ENCODE data around the gene TCF21. TPM values are rescaled to one million over a fixed set of nuclear protein-coding genes. Genes with fewer than 3 reads are reported as not detected.

TCF21 gene
- total RNA-seq, 1 experiment from 2014 or later, result not detected

GRCh38 chr6:133886104-133886775 is 2.7 kb upstream of the TCF21 start:
- DNase-seq (ENCODE audit: low read depth), result no peak
- in situ Hi-C loops (cut with HindIII; ENCODE audit: low pct_unique_long_range_greater_than_20kb, low sequenced_read_pairs), result no loop called here

DNA sequence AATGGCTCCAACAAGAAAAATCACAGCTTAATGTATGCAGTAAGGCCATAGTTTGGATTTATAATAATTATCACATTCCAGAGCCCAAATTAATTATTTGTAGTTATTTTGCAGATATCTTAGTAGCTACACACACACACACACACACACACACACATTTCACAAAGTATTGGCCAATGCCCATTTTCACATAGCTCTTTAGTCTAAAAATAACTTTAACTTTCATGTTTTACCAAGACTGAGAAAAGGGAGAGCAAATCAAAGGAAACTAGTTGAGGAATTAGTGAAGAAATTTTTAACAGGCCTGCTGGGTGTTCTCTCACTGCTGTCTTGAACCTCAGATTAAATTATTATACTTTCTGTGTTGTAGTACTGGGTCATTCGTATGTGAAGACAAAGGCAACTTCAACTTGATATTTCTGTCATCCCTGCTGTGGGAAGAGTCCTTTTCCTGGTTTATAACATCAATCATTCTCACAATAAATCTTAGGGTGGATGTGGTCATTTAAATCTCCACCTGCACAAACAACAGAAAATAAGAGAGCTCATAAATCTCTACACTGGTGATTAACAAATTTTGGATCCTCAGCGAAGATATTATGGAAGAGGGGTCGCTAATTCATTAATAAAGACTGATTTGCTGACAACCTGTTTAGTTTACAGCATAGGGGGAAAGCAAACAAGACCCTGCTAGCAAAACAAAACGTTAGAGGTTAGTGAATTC is 1.6 kb upstream of the TCF21 start:
- in situ Hi-C loops (cut with HindIII; ENCODE audit: low pct_unique_long_range_greater_than_20kb, low sequenced_read_pairs), result no loop called here
- DNase-seq (ENCODE audit: low read depth), result no peak

DNA sequence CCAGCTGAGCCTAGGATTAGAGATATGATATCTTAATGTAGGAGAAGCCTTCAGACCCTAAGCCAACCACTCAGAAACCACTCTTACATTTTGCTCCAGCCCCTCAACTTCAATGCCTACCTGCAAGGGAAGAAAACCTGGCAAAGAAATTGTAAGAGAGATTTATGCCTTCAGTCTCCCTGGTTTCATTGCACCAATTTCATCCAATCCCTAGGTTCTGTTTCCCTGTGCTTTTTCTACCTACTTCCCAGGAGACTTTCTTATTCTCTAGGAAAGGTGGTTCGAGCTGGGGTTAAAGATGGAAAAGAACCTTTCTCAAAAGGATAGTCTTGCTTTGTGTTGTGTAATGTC is 1.1 kb upstream of the TCF21 start:
- in situ Hi-C loops (cut with HindIII; ENCODE audit: low pct_unique_long_range_greater_than_20kb, low sequenced_read_pairs), result no loop called here
- no peak for DNase-seq (ENCODE audit: low read depth)

- in situ Hi-C loops (cut with HindIII; ENCODE audit: low pct_unique_long_range_greater_than_20kb, low sequenced_read_pairs), result no loop called here
Measured at GRCh38 chr6:133889557-133890403, 867 bp downstream of the TCF21 start.

DNA sequence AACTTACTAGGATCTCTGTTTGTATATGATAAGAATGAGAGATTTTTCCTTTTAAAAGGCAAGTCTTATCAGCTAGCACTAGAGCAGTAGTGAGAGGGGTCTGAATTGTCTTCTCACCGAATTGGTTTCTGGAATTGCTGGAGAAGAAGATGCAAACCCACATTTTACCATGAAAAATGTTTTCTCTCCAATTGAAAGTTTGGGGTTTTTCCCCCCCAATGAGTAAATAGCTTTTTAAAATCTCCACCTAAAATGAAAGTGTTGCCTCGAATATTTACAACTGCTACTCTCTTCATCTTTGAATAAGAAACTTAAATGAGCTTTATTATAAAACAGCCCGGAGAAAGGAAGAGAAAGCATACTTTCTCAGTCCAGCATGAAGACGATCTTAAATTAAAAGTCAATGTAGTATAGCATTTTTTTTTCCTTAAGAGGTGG is 1.8 kb downstream of the TCF21 start:
- in situ Hi-C loops (cut with HindIII; ENCODE audit: low pct_unique_long_range_greater_than_20kb, low sequenced_read_pairs), result no loop called here
- no peak for DNase-seq (ENCODE audit: low read depth)

More at GRCh38 chr6:133889557-133890403, 867 bp downstream of the TCF21 start:
- DNase-seq (ENCODE audit: low read depth), result no peak

- in situ Hi-C loops (cut with HindIII; ENCODE audit: low pct_unique_long_range_greater_than_20kb, low sequenced_read_pairs), result no loop called here
- peak; percentile 56 for DNase-seq (ENCODE audit: low read depth)
Measured at GRCh38 chr6:133891149-133891926, 2.4 kb downstream of the TCF21 start.

DNA sequence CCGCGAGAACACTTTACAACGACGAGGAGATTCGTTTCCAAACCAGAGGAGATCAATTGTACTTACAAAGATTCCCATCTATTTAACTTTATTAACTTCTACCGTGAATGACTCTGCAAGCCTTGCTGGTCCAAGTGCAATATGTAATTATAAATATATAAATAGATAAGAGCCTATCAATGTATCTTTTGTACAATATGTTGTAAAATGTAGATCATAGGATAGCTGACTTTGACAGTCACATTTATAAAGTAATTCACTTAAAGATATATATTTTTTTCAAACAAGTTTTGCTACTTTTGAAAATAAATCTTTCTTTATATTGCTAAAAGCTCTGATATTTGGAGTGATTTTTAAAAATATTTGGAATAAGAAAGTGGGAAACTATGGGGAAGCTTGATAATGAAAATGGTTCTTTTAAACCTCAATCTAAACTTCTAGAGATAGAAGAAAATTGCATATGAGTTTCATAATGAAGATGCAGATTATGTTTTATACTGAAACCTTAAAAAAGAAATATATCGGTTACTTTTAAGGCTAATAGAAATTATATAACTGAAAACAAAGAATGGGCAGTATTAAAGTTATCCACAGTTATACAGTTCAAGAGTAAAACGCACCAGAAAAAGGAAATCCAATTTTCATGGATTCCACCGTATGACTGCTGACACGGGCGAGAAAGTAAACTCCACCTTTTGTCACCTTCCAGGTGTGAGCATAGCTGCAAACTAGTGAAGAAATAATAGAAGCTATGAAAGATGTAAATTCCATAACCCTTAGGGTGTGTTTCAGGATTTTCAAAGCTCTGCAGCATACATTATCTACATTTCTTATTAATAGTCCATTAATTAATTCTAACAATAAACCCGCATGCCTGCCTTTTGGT is 3.3 kb downstream of the TCF21 start:
- no peak for DNase-seq (ENCODE audit: low read depth)
- in situ Hi-C loops (cut with HindIII; ENCODE audit: low pct_unique_long_range_greater_than_20kb, low sequenced_read_pairs), result no loop called here

DNA sequence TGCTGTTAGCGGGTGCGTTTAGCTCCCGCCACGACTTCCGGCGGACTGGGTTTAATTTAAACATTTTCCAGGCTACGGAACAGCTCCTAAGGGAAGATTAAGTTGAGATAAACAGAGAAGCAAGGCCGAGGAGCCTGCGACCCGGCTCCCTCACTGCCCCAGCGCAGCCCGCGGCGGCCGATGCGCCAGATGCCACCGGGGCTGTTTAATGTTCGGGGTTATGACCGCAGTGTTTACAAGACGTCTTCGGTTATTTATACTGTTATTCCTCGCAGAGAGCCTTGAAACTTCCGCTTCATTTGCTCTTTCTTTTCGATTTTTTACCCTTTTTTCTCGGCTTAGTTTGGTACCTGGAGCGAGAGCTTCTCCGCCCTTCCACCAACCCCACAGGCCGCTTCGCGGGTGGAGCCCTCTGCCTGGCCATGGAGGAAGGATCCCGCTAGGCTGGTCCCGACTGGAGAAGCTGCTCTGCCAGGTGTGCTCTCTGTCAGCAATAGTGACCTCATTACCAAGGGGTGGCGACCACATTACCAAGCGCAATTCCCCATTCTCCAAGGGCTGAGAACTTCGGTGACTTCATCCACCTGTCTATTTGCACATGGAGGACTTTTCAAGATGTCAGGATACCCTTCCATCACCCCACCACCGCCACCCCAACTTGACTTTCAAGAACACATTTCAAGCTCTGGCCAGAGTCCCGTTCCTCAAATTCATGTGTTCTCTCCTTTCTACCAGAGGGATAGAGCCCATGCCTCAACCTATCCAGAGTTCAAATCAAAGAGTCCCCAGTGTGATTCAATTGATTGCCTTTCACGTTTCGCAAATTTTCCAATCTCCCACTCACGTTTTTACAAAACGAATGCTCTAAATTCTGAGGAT is 4.1 kb downstream of the TCF21 start:
- DNase-seq (ENCODE audit: low read depth), result no peak
- in situ Hi-C loops (cut with HindIII; ENCODE audit: low pct_unique_long_range_greater_than_20kb, low sequenced_read_pairs), result no loop called here

GRCh38 chr6:133893946-133894345 is 5.0 kb downstream of the TCF21 start:
- no peak for DNase-seq (ENCODE audit: low read depth)
- in situ Hi-C loops (cut with HindIII; ENCODE audit: low pct_unique_long_range_greater_than_20kb, low sequenced_read_pairs), result no loop called here

DNA sequence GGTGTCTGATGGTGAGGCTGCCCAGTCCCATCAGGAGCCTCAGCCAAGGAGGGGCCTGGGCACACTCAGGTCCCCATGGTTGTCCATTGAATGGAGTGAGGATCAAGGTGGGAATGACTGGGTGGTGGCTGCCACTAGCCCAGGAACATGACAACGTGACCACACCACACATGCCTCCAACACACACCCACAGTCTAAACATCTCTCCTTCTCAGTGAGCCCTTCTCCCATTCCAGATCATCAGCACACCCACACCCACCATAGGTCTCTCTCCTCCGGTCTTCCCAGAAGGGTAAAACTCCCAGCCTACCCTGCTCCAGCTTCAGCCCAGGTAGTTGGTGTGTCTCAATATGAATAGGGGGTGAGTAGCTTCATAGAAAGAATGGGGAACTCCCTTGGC is 5.5 kb downstream of the TCF21 start:
- in situ Hi-C loops (cut with HindIII; ENCODE audit: low pct_unique_long_range_greater_than_20kb, low sequenced_read_pairs), result no loop called here
- no peak for DNase-seq (ENCODE audit: low read depth)

DNA sequence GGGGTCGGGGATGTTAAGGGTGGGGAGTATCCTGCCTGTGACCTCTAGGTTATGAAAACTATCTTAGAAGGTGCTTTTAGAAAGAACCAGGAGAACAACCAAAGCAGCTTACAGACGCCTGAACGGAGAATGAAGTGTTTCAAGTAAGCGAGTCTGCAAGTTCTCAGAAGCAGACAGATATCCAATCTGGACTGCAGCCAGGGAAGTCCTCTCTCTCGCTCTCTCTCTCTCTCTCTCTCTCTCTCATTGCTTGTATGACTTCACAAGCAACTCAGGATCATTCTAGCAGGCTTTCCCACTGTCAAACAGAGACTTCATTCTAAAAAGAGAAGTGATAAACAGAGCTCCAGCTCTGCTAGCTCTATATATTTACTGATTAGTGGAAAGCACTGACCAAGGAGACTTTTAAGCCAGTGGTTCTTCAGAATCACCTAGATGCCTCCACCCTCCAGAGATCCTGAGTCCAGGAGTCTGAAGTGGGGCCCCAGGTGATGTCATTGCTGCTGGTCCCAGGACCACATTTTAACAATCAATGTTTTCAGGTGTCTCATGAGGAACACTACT is 6.0 kb downstream of the TCF21 start:
- in situ Hi-C loops (cut with HindIII; ENCODE audit: low pct_unique_long_range_greater_than_20kb, low sequenced_read_pairs), result no loop called here
- DNase-seq (ENCODE audit: low read depth), result no peak

DNA sequence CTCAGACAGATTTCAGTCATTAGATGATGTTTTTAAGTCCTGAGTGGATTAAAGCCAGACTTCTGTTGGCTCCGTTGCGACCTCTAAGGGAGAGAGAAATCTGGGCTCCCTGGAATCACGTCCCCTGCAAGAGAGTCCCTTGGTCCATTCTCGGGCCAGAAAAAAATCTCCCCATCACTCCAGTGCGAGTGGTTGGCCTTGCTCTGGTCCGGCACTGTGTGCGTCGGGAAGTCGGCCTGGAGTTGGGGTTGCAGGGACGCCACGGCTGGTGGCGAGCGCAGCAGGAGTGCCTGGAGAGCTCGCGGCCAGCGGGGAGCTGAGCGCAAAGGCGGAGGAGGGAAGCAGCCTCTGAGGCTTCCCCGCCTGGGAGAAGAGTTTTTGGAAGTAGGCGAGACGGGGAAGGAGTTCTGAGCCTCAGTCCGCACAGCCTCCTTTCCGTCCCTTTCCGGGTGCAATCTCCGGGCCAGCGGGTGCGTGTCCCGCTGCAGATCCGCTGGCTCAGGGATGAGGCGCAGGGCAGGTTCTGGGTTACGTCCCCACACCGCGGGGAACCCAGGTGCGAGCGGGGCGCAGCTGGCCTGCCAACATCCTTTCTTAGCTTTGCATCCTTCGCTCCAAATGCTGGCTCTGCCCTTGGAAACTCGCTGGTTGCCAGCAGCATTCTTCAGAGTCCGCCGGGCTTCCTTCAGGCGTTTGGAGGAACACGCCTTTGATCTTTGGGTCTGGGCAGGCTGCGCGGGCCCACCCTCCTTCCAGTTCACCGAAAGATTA is 6.8 kb downstream of the TCF21 start:
- DNase-seq (ENCODE audit: low read depth), result no peak
- in situ Hi-C loops (cut with HindIII; ENCODE audit: low pct_unique_long_range_greater_than_20kb, low sequenced_read_pairs), result no loop called here

DNA sequence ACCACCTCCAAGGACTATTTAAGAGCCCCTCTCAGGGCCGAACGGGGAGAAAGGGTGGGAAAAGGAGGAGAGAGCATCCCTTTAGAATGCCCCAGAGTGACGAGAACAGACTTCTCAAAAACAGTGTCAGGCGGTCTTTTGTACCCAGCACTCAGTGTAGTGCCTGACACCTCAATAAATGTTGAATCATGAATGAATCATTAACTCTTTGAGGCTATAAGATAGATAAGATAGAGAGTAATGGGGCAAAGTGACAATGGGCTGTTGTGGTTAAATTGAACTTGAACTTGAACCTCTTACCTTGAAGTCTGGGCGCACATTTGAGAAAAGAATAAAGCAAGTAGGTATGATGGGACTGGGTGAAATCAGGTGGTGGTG is 7.4 kb downstream of the TCF21 start:
- DNase-seq (ENCODE audit: low read depth), result no peak
- in situ Hi-C loops (cut with HindIII; ENCODE audit: low pct_unique_long_range_greater_than_20kb, low sequenced_read_pairs), result no loop called here

- no peak for DNase-seq (ENCODE audit: low read depth)
- in situ Hi-C loops (cut with HindIII; ENCODE audit: low pct_unique_long_range_greater_than_20kb, low sequenced_read_pairs), result no loop called here
Measured at GRCh38 chr6:133898263-133898662, 9.3 kb downstream of the TCF21 start.

- no peak for DNase-seq (ENCODE audit: low read depth)
- in situ Hi-C loops (cut with HindIII; ENCODE audit: low pct_unique_long_range_greater_than_20kb, low sequenced_read_pairs), result no loop called here
Measured at GRCh38 chr6:133899556-133899955, 10.6 kb downstream of the TCF21 start.

DNA sequence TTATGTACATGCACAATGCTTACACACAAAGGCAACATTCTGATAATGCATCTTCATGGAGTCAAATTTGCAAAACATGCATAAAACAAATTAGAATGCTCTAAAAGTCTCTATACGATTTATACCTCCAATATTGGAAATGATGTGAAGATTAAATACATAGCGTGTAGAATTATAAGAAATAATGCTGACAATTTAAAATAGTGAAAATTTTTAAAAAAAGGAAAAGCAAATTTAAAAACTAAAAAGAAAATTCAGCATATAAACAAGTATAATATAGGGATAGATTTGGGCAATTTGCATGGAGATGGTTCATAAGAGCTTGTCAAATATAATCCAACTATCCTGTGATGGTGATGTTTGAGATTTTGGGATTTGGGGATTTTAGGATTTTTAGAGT is 14.9 kb downstream of the TCF21 start:
- no peak for DNase-seq (ENCODE audit: low read depth)
- in situ Hi-C loops (cut with HindIII; ENCODE audit: low pct_unique_long_range_greater_than_20kb, low sequenced_read_pairs), result no loop called here
